GM18502 (cell line): ENCODE results near the gene CAVIN3.

Experiments
- ATAC-seq: cut with Tn5 transposase; IDR thresholded peaks from one replicate; pipeline ENCODE4 v1.9.1; 2021; ENCODE audit warnings: mild to moderate bottlenecking; ENCODE audit not compliant: unreplicated experiment, poor library complexity

The CAVIN3 gene

GRCh38 chr11:6320411-6321155 lies at the start of gene CAVIN3:
Gene CAVIN3 (minus strand): TSS chr11:6320501. CDS start chr11:6320476, 25 bp downstream.
- peak; percentile 67 for ATAC-seq

- ATAC-seq, result no peak
These were observed 45.4 kb upstream of the CAVIN3 start for GRCh38 chr11:6365659-6366058.

GRCh38 chr11:6362873-6363678 lies 42.8 kb upstream of the CAVIN3 start:
- peak; percentile 86 for ATAC-seq

GRCh38 chr11:6362185-6362872 lies 42.0 kb upstream of the CAVIN3 start:
- no peak for ATAC-seq

DNA sequence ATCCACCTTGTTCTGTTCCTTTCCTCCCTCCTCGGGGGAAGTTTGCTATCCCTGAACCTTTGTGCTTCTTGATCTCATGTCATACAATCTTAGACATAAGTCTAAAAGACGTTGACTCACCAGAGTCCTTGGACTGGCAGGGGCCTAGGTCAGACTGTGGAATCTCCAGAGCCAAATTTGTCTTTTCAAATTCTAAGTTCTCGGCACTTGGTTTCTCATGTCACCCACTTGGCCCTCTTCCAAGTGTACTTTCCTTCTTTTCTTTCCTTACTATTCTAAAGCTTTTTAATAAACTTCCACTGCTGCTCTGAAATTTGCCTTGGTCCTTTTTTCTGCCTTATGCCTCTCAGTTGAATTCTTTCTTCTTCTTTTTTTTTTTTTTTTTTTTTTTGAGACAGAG lies 39.9 kb upstream of the CAVIN3 start:
- ATAC-seq, result no peak

GRCh38 chr11:6357222-6357621 lies 36.9 kb upstream of the CAVIN3 start:
- ATAC-seq, result no peak

- no peak for ATAC-seq
These were observed 36.3 kb upstream of the CAVIN3 start for GRCh38 chr11:6356503-6357055.

DNA sequence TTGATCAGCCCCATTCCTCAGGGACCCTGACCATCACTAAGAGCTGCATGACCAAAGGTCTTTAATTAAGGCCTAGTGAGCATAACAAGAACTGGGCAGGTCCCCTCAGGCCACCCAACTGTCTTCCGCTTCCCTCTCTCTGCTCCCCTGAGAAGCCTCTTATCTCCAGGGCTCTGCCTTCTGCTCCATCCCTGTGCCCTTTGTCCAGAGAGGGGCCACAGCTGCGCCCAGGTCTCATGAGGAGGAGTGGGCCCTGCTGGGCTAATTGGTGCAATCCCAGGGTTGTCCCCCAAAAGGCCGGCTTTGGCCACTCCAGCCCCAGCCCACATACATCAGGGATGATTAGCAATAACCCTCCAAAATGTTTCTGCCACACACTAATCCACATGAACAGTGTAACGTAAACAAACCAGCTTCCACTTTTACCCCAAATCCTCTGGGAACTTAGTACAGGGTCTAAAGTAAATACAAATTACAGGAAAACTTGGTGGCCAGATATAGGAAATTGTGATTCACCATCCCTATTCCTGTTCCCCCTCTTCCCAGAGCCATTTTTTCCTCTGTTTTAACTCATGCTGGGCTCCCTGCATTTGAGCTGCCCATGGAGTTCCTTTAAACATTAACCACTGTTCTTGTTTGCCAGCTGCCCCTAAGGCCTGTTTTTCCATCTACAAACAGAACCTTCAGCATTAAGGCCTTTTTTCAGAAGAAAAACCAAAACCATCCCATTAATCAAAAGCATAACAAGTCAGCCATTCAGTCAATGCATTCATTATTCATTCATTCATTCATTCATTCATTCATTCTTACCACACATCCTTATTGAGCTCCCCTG lies 34.6 kb upstream of the CAVIN3 start:
- ATAC-seq, result no peak

- ATAC-seq, result peak; percentile 80
These were observed 33.2 kb upstream of the CAVIN3 start for GRCh38 chr11:6353367-6353987.

GRCh38 chr11:6351782-6352382 lies 31.6 kb upstream of the CAVIN3 start:
- ATAC-seq, result no peak

GRCh38 chr11:6350486-6350885 lies 30.2 kb upstream of the CAVIN3 start:
- ATAC-seq, result no peak

DNA sequence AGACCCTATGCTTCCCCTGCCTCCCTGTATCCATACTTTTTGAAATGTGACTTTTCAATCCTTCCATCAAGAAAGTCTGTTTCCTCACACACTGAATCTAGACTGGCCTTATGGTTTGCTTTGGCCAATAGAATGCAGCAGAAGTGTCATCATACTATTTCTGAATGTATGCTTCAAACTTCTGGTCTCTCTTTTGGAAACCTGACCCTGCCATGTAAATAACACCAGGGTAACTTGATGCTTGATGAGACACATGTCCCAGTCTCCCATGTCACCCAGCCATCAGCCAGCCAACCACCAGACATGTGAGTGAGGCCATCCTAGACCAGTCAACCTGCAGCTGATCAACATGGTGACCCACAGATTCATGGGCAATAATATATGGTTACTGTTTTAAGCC lies 29.7 kb upstream of the CAVIN3 start:
- no peak for ATAC-seq

- no peak for ATAC-seq
These were observed 25.1 kb upstream of the CAVIN3 start for GRCh38 chr11:6345366-6345765.

DNA sequence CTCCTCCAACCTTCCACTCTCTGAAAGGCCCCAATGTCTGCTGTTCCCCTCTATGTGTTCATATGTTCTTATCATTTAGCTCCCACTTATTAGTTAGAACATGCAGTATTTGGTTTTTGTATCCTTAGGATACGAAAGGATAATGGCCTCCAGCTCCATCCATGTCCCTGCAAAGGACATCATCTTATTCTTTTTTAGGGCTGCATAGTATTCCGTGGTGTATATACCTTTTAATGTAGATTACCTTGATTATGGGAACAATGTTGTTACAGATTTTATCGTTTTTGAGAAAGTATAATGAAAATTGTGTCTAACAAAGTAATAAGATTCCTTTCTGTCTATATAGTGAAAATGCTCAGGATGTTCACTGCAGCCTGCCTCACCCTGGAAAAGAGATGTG lies 16.0 kb upstream of the CAVIN3 start:
- no peak for ATAC-seq

GRCh38 chr11:6334806-6335205 lies 14.5 kb upstream of the CAVIN3 start:
- no peak for ATAC-seq

DNA sequence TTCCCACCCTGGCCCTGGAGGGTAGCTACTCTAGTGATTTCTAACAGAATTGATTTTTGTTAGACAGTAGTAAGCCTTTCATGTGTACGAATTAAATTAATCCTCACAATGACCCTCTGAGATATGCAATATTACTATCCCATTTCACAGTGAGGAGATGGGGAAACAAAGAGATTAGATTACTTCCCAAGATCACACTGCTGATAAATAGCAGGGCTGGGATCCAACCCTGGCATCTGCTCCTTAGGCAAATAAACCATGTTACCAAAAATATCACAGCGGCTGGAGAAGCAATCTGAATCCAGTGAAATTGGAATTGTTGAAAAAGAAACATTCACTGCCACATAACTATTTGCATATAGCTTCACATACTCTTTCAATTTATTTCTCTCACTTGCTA lies 12.8 kb upstream of the CAVIN3 start:
- no peak for ATAC-seq

DNA sequence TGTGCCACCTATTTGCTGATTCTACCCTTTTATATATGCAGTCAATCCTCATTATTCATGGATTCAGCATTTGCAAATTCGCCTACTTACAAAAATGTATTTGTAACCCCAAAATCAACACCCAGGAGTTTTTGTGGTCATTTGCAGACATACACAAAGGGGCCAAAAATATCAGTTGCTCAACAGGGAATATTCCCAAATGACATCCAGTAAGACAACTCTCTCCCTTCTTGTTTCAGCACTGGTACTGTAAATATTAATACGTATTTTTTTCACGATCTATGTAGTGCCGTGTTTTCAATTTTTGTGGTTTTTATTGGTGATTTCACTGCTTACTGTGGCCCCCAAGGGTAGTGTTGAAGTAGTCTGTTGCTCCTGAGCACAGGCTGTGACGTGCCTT lies 11.8 kb upstream of the CAVIN3 start:
- ATAC-seq, result no peak

- ATAC-seq, result no peak
These were observed 8.0 kb upstream of the CAVIN3 start for GRCh38 chr11:6328321-6328720.

DNA sequence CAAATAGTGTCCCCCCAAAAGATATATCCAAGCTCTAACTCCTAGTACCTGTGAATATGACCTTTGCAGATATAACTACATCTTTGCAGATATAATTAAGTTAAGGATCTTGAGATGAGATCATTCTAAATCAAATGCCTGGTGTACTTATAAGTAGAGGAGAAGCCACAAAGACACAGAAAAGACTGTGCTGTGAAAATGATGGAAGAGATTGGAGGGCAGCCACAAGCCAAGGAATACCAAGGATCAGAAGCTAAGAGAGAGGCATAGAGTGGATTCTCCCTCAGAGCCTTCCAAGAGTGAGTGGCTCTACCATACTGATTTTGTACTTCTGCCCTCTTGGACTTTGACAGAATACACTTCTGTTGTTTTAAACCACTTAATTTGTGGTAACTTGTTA lies 7.5 kb upstream of the CAVIN3 start:
- ATAC-seq, result no peak
